H9 (cell line): ENCODE data around the gene ANKUB1. TPM values are rescaled to one million over a fixed set of nuclear protein-coding genes. Genes with fewer than 3 reads are reported as not detected.

Source experiments
- DNase-seq: peaks from one replicate; pipeline ENCODE4 v3.0.0-alpha.2; 2017
- H2AFZ ChIP-seq: one replicate; pipeline ENCODE4 v1.6.1; 2013; ENCODE audit warnings: mild to moderate bottlenecking, low read length, control low read depth, moderate library complexity
- H2AK5ac ChIP-seq: 2 replicates; pipeline ENCODE4 v1.6.1; 2013; ENCODE audit warnings: low read length, control low read depth, mixed read lengths; ENCODE audit not compliant: insufficient read length
- H2BK120ac ChIP-seq: one replicate; pipeline ENCODE4 v1.6.1; 2013; ENCODE audit warnings: low read depth, mild to moderate bottlenecking, low read length, control low read depth, inconsistent platforms; ENCODE audit not compliant: poor library complexity, severe bottlenecking
- H2BK12ac ChIP-seq: 2 replicates; pipeline ENCODE4 v1.6.1; 2013; ENCODE audit warnings: low read length, control low read depth, mixed read lengths, low read depth; ENCODE audit not compliant: insufficient read length
- H2BK15ac ChIP-seq: 2 replicates; pipeline ENCODE4 v1.6.1; 2013; ENCODE audit warnings: low read depth, low read length, control low read depth
- H2BK20ac ChIP-seq: one replicate; pipeline ENCODE4 v1.6.1; 2013; ENCODE audit warnings: low read depth, mild to moderate bottlenecking, low read length, control low read depth, inconsistent platforms; ENCODE audit not compliant: poor library complexity, severe bottlenecking
- H2BK5ac ChIP-seq: 2 replicates; pipeline ENCODE4 v1.6.1; 2013; ENCODE audit warnings: low read length, control low read depth, mixed read lengths; ENCODE audit not compliant: insufficient read length
- H3K14ac ChIP-seq: 2 replicates; pipeline ENCODE4 v1.6.1; 2013; ENCODE audit warnings: low read length, control low read depth; ENCODE audit not compliant: insufficient read depth
- H3K18ac ChIP-seq: 2 replicates; pipeline ENCODE4 v1.6.1; 2013; ENCODE audit warnings: low read depth, mild to moderate bottlenecking, mixed read lengths, low read length, control low read depth; ENCODE audit not compliant: insufficient read length
- H3K23ac ChIP-seq: 2 replicates; pipeline ENCODE4 v1.6.1; 2013; ENCODE audit warnings: low read length, control low read depth, mixed read lengths, low read depth; ENCODE audit not compliant: insufficient read length
- H3K23me2 ChIP-seq: 2 replicates; pipeline ENCODE4 v1.6.1; 2013; ENCODE audit warnings: low read depth, mild to moderate bottlenecking, mixed read lengths, low read length, control low read depth; ENCODE audit not compliant: insufficient read length, poor library complexity, severe bottlenecking
- H3K27ac ChIP-seq: 2 replicates; pipeline ENCODE4 v1.5.1; 2013; ENCODE audit warnings: low read length, control low read depth, mixed read lengths, low read depth; ENCODE audit not compliant: insufficient read length
- H3K27me3 ChIP-seq: 2 replicates; pipeline ENCODE4 v1.6.1; 2013; ENCODE audit warnings: low read length, control low read depth, inconsistent platforms; ENCODE audit not compliant: insufficient read depth
- H3K4ac ChIP-seq: 2 replicates; pipeline ENCODE4 v1.6.1; 2013; ENCODE audit warnings: low read depth, mild to moderate bottlenecking, control low read depth, inconsistent platforms, low read length, moderate library complexity
- H3K4me1 ChIP-seq: 2 replicates; pipeline ENCODE4 v1.6.1; 2013; ENCODE audit warnings: low read length, control low read depth, inconsistent platforms; ENCODE audit not compliant: insufficient read depth
- H3K4me2 ChIP-seq: 2 replicates; pipeline ENCODE4 v1.6.1; 2013; ENCODE audit warnings: low read length, control low read depth, mixed read lengths; ENCODE audit not compliant: insufficient read length, insufficient read depth
- H3K56ac ChIP-seq: 2 replicates; pipeline ENCODE4 v1.6.1; 2013; ENCODE audit warnings: low read depth, mild to moderate bottlenecking, mixed read lengths, low read length, control low read depth; ENCODE audit not compliant: insufficient read length
- H3K79me1 ChIP-seq: 2 replicates; pipeline ENCODE4 v1.6.1; 2013; ENCODE audit warnings: low read depth, mild to moderate bottlenecking, moderate library complexity, low read length, control low read depth, inconsistent platforms; ENCODE audit not compliant: insufficient read depth, poor library complexity, severe bottlenecking
- H3K79me2 ChIP-seq: 2 replicates; pipeline ENCODE4 v1.6.1; 2013; ENCODE audit warnings: low read length, control low read depth, inconsistent platforms; ENCODE audit not compliant: insufficient read depth
- H3K9ac ChIP-seq: 2 replicates; pipeline ENCODE4 v1.6.1; 2013; ENCODE audit warnings: low read length, control low read depth, mixed read lengths; ENCODE audit not compliant: insufficient read length; ENCODE audit errors: extremely low read depth
- H3K9me3 ChIP-seq: one replicate; pipeline ENCODE4 v1.6.1; 2013; ENCODE audit warnings: low read depth, low read length, inconsistent platforms; ENCODE audit not compliant: control insufficient read depth
- H3T11ph ChIP-seq: one replicate; pipeline ENCODE4 v1.6.1; 2013; ENCODE audit warnings: mild to moderate bottlenecking, low read length, control low read depth, inconsistent platforms
- H4K20me1 ChIP-seq: one replicate; pipeline ENCODE4 v1.6.1; 2013; ENCODE audit not compliant: control insufficient read depth, insufficient read length, insufficient read depth
- H4K5ac ChIP-seq: 2 replicates; pipeline ENCODE4 v1.6.1; 2013; ENCODE audit warnings: low read depth, mild to moderate bottlenecking, mixed read lengths, low read length, control low read depth; ENCODE audit not compliant: insufficient read length
- H4K8ac ChIP-seq: replicated peaks from 2 replicates; pipeline ENCODE4 v1.6.1; 2013; ENCODE audit warnings: low read length, control low read depth, mixed read lengths, low read depth; ENCODE audit not compliant: insufficient read length
- H4K91ac ChIP-seq: 2 replicates; pipeline ENCODE4 v1.6.1; 2013; ENCODE audit warnings: low read depth, mild to moderate bottlenecking, moderate library complexity, mixed read lengths, low read length, control low read depth; ENCODE audit not compliant: insufficient read length
- H3K27ac Mint-ChIP-seq, 3 experiments: 2 replicates in 2 of 3; 3 replicates in 1 of 3; pipeline ENCODE4 v1.8.0; 2020 to 2021; ENCODE audit warnings: mixed read lengths in 3 of 3, mild to moderate bottlenecking in 1 of 3, moderate library complexity in 1 of 3
- H3K27me3 Mint-ChIP-seq: 2 replicates; pipeline ENCODE4 v1.8.0; 2021; ENCODE audit warnings: low read depth, mild to moderate bottlenecking, moderate library complexity, mixed read lengths
- H3K36me3 Mint-ChIP-seq, 3 experiments: 2 replicates in 2 of 3; 3 replicates in 1 of 3; pipeline ENCODE4 v1.8.0; 2020 to 2021; ENCODE audit warnings: low read depth in 3 of 3, mixed read lengths in 3 of 3; ENCODE audit not compliant: insufficient read depth in 1 of 3
- H3K4me1 Mint-ChIP-seq, 2 experiments: 2 replicates each; pipeline ENCODE4 v1.8.0; 2020; ENCODE audit warnings: mixed read lengths in 2 of 2
- H3K4me3 Mint-ChIP-seq, 2 experiments: 2 replicates in 1 of 2; 3 replicates in 1 of 2; pipeline ENCODE4 v1.8.0; 2020 to 2021; ENCODE audit warnings: mild to moderate bottlenecking in 2 of 2, mixed read lengths in 2 of 2, moderate library complexity in 1 of 2
- H3K9me3 Mint-ChIP-seq, 2 experiments: 2 replicates in 1 of 2; 3 replicates in 1 of 2; pipeline ENCODE4 v1.8.0; 2020; ENCODE audit warnings: mild to moderate bottlenecking in 2 of 2, mixed read lengths in 2 of 2, moderate library complexity in 1 of 2
- CTCF ChIP-seq: fragments of 200-600 bp; sonication (generic); conservative IDR thresholded peaks from 3 replicates; pipeline ENCODE4 v1.8.0; 2021; ENCODE audit warnings: antibody characterized with exemption, mild to moderate bottlenecking
- WGBS: extraction: QIAGEN DNeasy Blood & Tissue Kit; methylation state at CpG from one replicate; pipeline ENCODE4 v1.1.7; 2013; ENCODE audit warnings: missing lambda C conversion rate, low lambda C conversion rate, mixed read lengths; ENCODE audit not compliant: insufficient read length; ENCODE audit errors: extremely low coverage; 5-methylcytosine and 5-hydroxymethylcytosine counted together
- total RNA-seq: library from RNA; stranded (reverse); gene quantifications from 2 replicates; pipeline ENCODE4 v1.2.1, GENCODE V29; 2021

ANKUB1 gene
- total RNA-seq, 1 experiment from 2014 or later: not detected

GRCh38 chr3:149813367-149814281, 21.3 kb upstream of the ANKUB1 start:
- H2BK12ac ChIP-seq: no peak overlapping the region
- no peak overlapping the region for H3K23ac ChIP-seq
- no peak overlapping the region for H3T11ph ChIP-seq
- no peaks in the 10 kb centered on the region for H4K20me1 ChIP-seq
- H4K5ac ChIP-seq: no peak overlapping the region
- no peak for TF ChIP-seq CTCF
- peaks cover 10% of the 10 kb centered on the region for H3K23me2 ChIP-seq
- Mint-ChIP-seq H3K4me1 (peaks cover 34 to 36% of the 10 kb centered on the region in 2 experiments), H3K4me3 (peak overlapping the region; percentile 94 to 98), H3K36me3 (0 out of 7 replicates have a peak, but pooled peaks cover 0 to 4% (median 0%) of the 10 kb centered on the region in 3 experiments), H3K27ac (peak overlapping the region; percentile 96 to 98 (median 98)), H3K9me3 (no peaks in the 10 kb centered on the region), H3K27me3 (no peaks in the 10 kb centered on the region)
- H4K91ac ChIP-seq: no peak overlapping the region
- H3K9me3 ChIP-seq: no peaks in the 10 kb centered on the region
- H4K8ac ChIP-seq: no peak overlapping the region
- H3K79me2 ChIP-seq: peaks cover 23% of the 10 kb centered on the region; the same call in 1 of the 2 replicates
- no peak overlapping the region for H2BK15ac ChIP-seq
- H3K4me2 ChIP-seq: peak overlapping the region; percentile 97
- H2BK120ac ChIP-seq: no peak overlapping the region
- H2BK20ac ChIP-seq: no peak overlapping the region
- no peak overlapping the region for H2BK5ac ChIP-seq
- H3K14ac ChIP-seq: no peak overlapping the region
- WGBS: no CpG with 5 or more reads among the region's 29 CpGs
- H3K18ac ChIP-seq: no peak overlapping the region
- no peak overlapping the region for H3K4ac ChIP-seq
- peak overlapping the region; percentile 62 for H3K9ac ChIP-seq
- H3K4me1 ChIP-seq: no peaks in the 10 kb centered on the region
- H3K79me1 ChIP-seq: peaks cover 3% of the 10 kb centered on the region
- no peak overlapping the region for H2AK5ac ChIP-seq
- H3K27ac ChIP-seq: peak overlapping the region; percentile 27
- no peak overlapping the region for H3K56ac ChIP-seq
- peak; percentile 58 for DNase-seq
- H3K27me3 ChIP-seq: no peaks in the 10 kb centered on the region
- H2AFZ ChIP-seq: no peak overlapping the region
